HG03521 (cell line): ENCODE measurements around the gene TBC1D19.
"Not testable (repeated sequence)": the region's sequence is repeated elsewhere in the genome, so short reads cannot be mapped to it uniquely, and the experiment has no call there.

ENCODE experiments used
- ATAC-seq: cut with Tn5 transposase; IDR thresholded peaks from one replicate; pipeline ENCODE4 v1.9.1; 2021; ENCODE audit warnings: mild to moderate bottlenecking, moderate library complexity; ENCODE audit not compliant: unreplicated experiment

TBC1D19 gene

GRCh38 chr4:26594778-26595177 is 10.9 kb downstream of the TBC1D19 start:
- ATAC-seq = no peak

- no peak for ATAC-seq
Measured at GRCh38 chr4:26596843-26597242, 13.0 kb downstream of the TBC1D19 start.

GRCh38 chr4:26601204-26601603 is 17.3 kb downstream of the TBC1D19 start:
- no peak for ATAC-seq

- ATAC-seq = no peak
Measured at GRCh38 chr4:26607776-26608175, 23.9 kb downstream of the TBC1D19 start.

- ATAC-seq = no peak
Measured at GRCh38 chr4:26609391-26609790, 25.5 kb downstream of the TBC1D19 start.

- no peak for ATAC-seq
Measured at GRCh38 chr4:26609868-26610267, 26.0 kb downstream of the TBC1D19 start.

- no peak for ATAC-seq
Measured at GRCh38 chr4:26611372-26611771, 27.5 kb downstream of the TBC1D19 start.

- ATAC-seq = no peak
Measured at GRCh38 chr4:26611885-26612284, 28.0 kb downstream of the TBC1D19 start.

GRCh38 chr4:26613237-26613636 is 29.4 kb downstream of the TBC1D19 start:
- no peak for ATAC-seq

GRCh38 chr4:26613735-26614134 is 29.9 kb downstream of the TBC1D19 start:
- ATAC-seq = no peak

GRCh38 chr4:26619784-26620183 is 35.9 kb downstream of the TBC1D19 start:
- ATAC-seq = no peak

- no peak for ATAC-seq
Measured at GRCh38 chr4:26621366-26621765, 37.5 kb downstream of the TBC1D19 start.

GRCh38 chr4:26622913-26623312 is 39.0 kb downstream of the TBC1D19 start:
- ATAC-seq = no peak

GRCh38 chr4:26626658-26627057 is 42.8 kb downstream of the TBC1D19 start:
- not testable (repeated sequence) for ATAC-seq

- no peak for ATAC-seq
Measured at GRCh38 chr4:26632916-26633315, 49.0 kb downstream of the TBC1D19 start.

- no peak for ATAC-seq
Measured at GRCh38 chr4:26634237-26634636, 50.4 kb downstream of the TBC1D19 start.

GRCh38 chr4:26636458-26636857 is 52.6 kb downstream of the TBC1D19 start:
- no peak for ATAC-seq

- not testable (repeated sequence) for ATAC-seq
Measured at GRCh38 chr4:26640639-26641038, 56.8 kb downstream of the TBC1D19 start.

- ATAC-seq = no peak
Measured at GRCh38 chr4:26647523-26648224, 63.8 kb downstream of the TBC1D19 start.

- ATAC-seq = no peak
Measured at GRCh38 chr4:26648260-26648659, 64.4 kb downstream of the TBC1D19 start.

- ATAC-seq = no peak
Measured at GRCh38 chr4:26660261-26660660, 76.4 kb downstream of the TBC1D19 start.

- no peak for ATAC-seq
Measured at GRCh38 chr4:26663888-26664287, 80.0 kb downstream of the TBC1D19 start.

GRCh38 chr4:26670903-26671537 is 87.1 kb downstream of the TBC1D19 start:
- ATAC-seq = no peak
